Measurements from ENCODE around the gene ARHGEF33.

- TF ChIP-seq CTCF (IDR thresholded peaks at IDR 0.05) (no peak), ZFX (IDR thresholded peaks at IDR 0.05; ENCODE audit: borderline replicate concordance) (no peak)
Observed at GRCh38 chr2:38948387-38948882, 58.8 kb downstream of the ARHGEF33 start.

Measured in 22Rv1 (cell line).